ENCODE measurements around the gene SPRING1. TPM values are rescaled to one million over a fixed set of nuclear protein-coding genes. Genes with fewer than 3 reads are reported as not detected.

SPRING1 gene
- polyA plus RNA-seq, 1 donor, result 38.6 TPM

DNA sequence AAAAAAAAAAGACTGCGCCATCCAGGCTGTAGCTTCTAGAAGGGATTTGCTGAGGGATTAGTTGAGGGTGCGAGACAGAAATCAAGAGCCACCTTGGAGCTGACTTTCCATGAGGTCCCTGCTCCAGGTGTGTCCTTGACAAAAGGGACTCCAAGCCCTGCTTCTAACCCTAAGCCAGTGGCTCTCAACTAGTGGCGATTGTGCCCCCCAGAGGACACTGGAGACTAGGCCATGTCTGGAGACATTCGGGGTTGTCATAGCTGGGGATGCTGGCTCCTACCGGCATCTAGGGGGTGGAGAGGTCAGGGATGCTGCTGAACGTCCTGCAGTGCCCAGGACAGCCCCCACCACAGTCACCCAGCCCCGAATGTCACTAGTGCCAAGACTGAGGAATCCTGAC, 40.6 kb downstream of the SPRING1 start:
- no peak overlapping the region for H3K27ac ChIP-seq (ENCODE audit: low read length)
- no CpG with 5 or more reads among the region's 7 CpGs for WGBS (ENCODE audit: insufficient coverage, low lambda C conversion rate)
- peaks cover 25% of the 10 kb centered on the region for H3K4me1 ChIP-seq (ENCODE audit: control insufficient read depth, insufficient read depth, low read length)
- no peak overlapping the region for H3K4me3 ChIP-seq (ENCODE audit: low read length)
- DNase-seq, result no peak
- peaks cover 27% of the 10 kb centered on the region for H3K27me3 ChIP-seq (ENCODE audit: control insufficient read depth, insufficient read depth, low read length)
- H3K36me3 ChIP-seq (ENCODE audit: control insufficient read depth, insufficient read depth, low read length), result no peaks in the 10 kb centered on the region
- no peaks in the 10 kb centered on the region for H3K9me3 ChIP-seq (ENCODE audit: control insufficient read depth, low read depth, low read length)

DNA sequence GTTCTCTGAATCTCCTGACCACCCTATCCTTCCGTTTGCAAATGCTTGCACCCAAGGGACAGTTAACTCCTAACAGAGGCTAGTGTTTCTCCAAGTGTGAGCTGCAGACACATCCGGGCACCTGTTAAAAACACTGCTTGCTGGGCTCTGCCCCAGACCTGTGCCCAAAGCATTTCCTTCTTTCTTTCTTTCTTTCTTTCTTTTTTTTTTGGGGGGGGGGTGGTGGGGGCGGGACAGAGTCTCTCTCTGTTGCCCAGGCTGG, 42.5 kb downstream of the SPRING1 start:
- Histone ChIP-seq H3K4me3 (ENCODE audit: low read length) (no peak overlapping the region), H3K9me3 (ENCODE audit: control insufficient read depth, low read depth, low read length) (no peaks in the 10 kb centered on the region), H3K36me3 (ENCODE audit: control insufficient read depth, insufficient read depth, low read length) (no peaks in the 10 kb centered on the region), H3K4me1 (ENCODE audit: control insufficient read depth, insufficient read depth, low read length) (peaks cover 25% of the 10 kb centered on the region), H3K27me3 (ENCODE audit: control insufficient read depth, insufficient read depth, low read length) (peaks cover 28% of the 10 kb centered on the region), H3K27ac (ENCODE audit: low read length) (no peak overlapping the region)
- no CpG with 5 or more reads among the region's 3 CpGs for WGBS (ENCODE audit: insufficient coverage, low lambda C conversion rate)
- DNase-seq, result no peak

DNA sequence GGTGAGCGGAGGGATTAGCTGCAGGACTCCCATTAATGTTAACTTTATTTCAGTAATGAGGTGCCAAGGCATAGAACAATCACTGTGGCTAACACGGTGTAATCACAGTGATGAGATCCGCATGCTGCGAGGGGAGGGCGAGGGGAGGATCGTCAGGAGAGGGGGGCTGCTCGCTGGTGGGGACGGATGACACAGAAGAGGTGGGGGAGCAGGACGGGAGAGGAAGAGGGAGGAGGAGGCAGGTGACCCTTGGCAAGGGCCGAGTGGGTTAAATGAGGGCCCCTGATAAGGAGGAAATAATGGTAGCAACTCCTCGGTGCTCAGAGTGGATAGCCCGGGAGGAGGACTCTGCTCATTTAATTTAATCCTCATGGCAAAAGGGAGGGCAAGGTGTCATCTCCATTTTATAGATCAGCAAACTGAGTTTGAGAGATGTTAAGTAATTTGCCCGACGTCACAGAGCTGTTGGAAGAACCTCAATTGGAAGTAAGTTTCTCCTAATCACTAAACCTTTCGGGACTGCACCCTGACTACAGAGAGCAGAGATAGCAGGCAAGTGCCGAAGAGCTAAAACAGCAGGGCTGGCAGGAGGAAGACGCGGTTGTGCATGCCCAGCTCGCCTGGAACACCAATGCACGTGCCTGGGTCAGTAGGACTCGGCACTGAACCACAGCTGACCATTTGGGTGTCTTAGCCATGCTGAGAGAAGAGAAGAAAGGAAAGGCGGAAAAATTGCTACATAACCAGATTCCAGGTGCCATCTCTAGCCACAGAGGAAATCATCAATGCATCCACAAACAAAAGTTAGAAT, 43.0 kb downstream of the SPRING1 start:
- Histone ChIP-seq H3K36me3 (ENCODE audit: control insufficient read depth, insufficient read depth, low read length) (no peaks in the 10 kb centered on the region), H3K27ac (ENCODE audit: low read length) (no peak overlapping the region), H3K4me3 (ENCODE audit: low read length) (no peak overlapping the region), H3K4me1 (ENCODE audit: control insufficient read depth, insufficient read depth, low read length) (peaks cover 25% of the 10 kb centered on the region), H3K9me3 (ENCODE audit: control insufficient read depth, low read depth, low read length) (no peaks in the 10 kb centered on the region), H3K27me3 (ENCODE audit: control insufficient read depth, insufficient read depth, low read length) (peaks cover 31% of the 10 kb centered on the region)
- DNase-seq, result no peak
- WGBS (ENCODE audit: insufficient coverage, low lambda C conversion rate), result no CpG with 5 or more reads among the region's 22 CpGs

DNA sequence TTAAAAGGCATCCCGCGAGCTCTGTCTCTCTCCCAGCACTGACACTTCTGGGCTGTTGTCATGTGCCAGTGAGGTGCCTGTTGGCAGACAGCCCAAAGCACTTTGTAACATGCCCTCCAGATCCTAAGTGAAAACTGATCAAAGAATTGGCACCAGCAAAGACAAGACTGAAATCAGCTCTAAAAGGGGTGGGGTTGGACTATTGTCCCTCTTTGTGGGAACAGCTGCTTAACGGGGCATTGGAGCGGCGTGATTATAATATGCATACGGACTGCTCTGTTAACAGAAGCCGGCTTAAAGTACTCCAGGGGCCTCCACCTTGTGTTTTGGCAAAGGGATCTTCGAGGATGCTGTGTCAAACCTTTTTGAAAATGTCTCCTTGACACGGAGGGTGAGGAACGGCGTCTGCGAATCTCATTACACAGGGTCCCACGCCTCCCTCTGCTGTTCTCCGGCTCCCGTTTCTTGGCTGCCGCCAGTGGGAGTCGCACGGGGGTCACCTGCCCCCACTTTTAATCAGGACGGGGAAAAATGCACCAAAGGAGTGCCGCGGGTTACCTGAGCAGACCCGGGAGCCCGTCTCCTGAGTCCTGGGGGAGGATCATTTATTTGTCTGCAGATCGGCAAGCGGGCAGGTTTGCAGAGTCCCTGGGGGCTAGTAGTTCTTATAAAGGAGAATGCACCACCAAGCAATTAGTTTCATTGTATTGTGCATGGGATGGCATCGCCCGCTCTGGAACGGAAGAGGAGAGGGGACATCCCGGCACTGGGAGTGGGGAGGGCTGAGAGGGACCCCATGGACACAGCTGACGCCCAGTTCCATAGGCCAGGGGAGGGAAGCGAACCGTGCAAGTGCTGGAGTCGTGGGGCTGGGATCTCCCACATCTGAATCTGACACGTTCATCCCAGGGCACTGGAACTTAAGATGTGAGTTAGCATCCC, 44.3 kb downstream of the SPRING1 start:
- Histone ChIP-seq H3K4me3 (ENCODE audit: low read length) (no peak overlapping the region), H3K36me3 (ENCODE audit: control insufficient read depth, insufficient read depth, low read length) (no peaks in the 10 kb centered on the region), H3K27me3 (ENCODE audit: control insufficient read depth, insufficient read depth, low read length) (peaks cover 31% of the 10 kb centered on the region), H3K27ac (ENCODE audit: low read length) (no peak overlapping the region), H3K9me3 (ENCODE audit: control insufficient read depth, low read depth, low read length) (no peaks in the 10 kb centered on the region), H3K4me1 (ENCODE audit: control insufficient read depth, insufficient read depth, low read length) (peaks cover 23% of the 10 kb centered on the region)
- no CpG with 5 or more reads among the region's 34 CpGs for WGBS (ENCODE audit: insufficient coverage, low lambda C conversion rate)
- peak; percentile 63 to 82 for DNase-seq

DNA sequence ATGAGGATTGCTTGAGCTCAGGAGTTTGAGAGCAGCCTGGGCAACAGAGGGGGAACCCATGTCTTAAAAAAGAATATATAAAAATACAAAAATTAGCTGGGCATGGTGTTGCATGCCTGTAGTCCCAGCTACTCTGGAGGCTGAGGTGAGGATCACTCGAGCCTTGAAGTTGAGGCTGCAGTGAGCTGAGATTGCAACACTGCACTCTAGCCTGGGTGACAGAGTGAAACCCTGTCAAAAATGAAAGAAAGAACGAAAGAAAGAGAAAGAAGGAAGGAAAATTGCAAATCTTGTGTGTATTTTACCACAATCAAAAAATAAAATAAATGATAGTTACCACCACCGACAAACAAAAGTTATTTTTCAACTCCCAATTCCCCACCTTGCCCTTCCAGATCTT, 45.3 kb downstream of the SPRING1 start:
- 85% methylated on average over 2 of the region's 3 CpGs for WGBS (ENCODE audit: insufficient coverage, low lambda C conversion rate)

DNA sequence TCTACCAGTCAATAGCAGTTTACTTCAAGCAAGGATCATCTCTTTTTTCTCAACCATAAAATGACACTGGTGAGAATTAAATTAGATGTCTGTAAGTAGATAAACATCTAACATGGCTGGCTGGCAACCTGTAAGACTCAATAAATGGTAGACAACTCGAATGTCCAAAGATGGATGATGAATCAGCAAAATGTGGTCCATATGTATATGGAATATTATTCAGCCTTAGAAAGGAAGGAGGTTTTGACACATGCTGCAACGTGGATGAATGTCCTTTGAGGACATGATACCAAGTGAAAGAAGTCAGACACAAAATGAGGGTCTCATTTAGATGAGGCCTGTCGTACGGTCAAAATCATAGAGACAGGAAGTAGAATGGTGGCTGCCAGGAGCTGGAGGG, 46.2 kb downstream of the SPRING1 start:
- Histone ChIP-seq H3K27me3 (ENCODE audit: control insufficient read depth, insufficient read depth, low read length) (peaks cover 24% of the 10 kb centered on the region), H3K9me3 (ENCODE audit: control insufficient read depth, low read depth, low read length) (no peaks in the 10 kb centered on the region), H3K36me3 (ENCODE audit: control insufficient read depth, insufficient read depth, low read length) (no peaks in the 10 kb centered on the region), H3K27ac (ENCODE audit: low read length) (no peak overlapping the region), H3K4me1 (ENCODE audit: control insufficient read depth, insufficient read depth, low read length) (peaks cover 12% of the 10 kb centered on the region), H3K4me3 (ENCODE audit: low read length) (no peak overlapping the region)
- DNase-seq, result no peak
- 75% methylated on average over 1 of the region's 4 CpGs for WGBS (ENCODE audit: insufficient coverage, low lambda C conversion rate)

More for the DNA sequence above, 45.3 kb downstream of the SPRING1 start:
- no peaks in the 10 kb centered on the region for H3K36me3 ChIP-seq (ENCODE audit: control insufficient read depth, insufficient read depth, low read length)
- no peak overlapping the region for H3K27ac ChIP-seq (ENCODE audit: low read length)
- H3K4me3 ChIP-seq (ENCODE audit: low read length), result no peak overlapping the region
- peaks cover 28% of the 10 kb centered on the region for H3K27me3 ChIP-seq (ENCODE audit: control insufficient read depth, insufficient read depth, low read length)
- no peak for DNase-seq
- peaks cover 16% of the 10 kb centered on the region for H3K4me1 ChIP-seq (ENCODE audit: control insufficient read depth, insufficient read depth, low read length)
- H3K9me3 ChIP-seq (ENCODE audit: control insufficient read depth, low read depth, low read length), result no peaks in the 10 kb centered on the region

DNA sequence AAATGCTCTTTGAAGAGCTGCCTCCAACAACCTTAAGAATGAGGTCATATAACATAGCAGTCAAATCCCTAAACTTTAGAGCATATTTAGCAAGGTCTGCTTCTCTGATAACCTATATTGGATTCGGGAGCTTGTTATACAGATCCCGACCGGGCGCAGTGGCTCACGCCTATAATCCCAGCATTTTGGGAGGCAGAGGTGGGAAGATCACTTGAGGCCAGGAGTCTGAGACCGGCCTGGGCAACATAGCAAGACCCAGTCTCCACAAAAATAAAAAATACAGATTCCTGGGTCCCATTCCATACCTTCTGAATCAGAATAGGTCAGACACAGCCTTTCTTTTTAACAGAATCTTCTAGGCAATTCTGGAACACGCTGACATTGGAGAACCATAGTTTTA, 46.7 kb downstream of the SPRING1 start:
- Histone ChIP-seq H3K36me3 (ENCODE audit: control insufficient read depth, insufficient read depth, low read length) (no peaks in the 10 kb centered on the region), H3K4me3 (ENCODE audit: low read length) (no peak overlapping the region), H3K9me3 (ENCODE audit: control insufficient read depth, low read depth, low read length) (no peaks in the 10 kb centered on the region), H3K27ac (ENCODE audit: low read length) (no peak overlapping the region), H3K27me3 (ENCODE audit: control insufficient read depth, insufficient read depth, low read length) (peaks cover 23% of the 10 kb centered on the region), H3K4me1 (ENCODE audit: control insufficient read depth, insufficient read depth, low read length) (peaks cover 12% of the 10 kb centered on the region)
- WGBS (ENCODE audit: insufficient coverage, low lambda C conversion rate), result no CpG with 5 or more reads among the region's 7 CpGs
- no peak for DNase-seq

DNA sequence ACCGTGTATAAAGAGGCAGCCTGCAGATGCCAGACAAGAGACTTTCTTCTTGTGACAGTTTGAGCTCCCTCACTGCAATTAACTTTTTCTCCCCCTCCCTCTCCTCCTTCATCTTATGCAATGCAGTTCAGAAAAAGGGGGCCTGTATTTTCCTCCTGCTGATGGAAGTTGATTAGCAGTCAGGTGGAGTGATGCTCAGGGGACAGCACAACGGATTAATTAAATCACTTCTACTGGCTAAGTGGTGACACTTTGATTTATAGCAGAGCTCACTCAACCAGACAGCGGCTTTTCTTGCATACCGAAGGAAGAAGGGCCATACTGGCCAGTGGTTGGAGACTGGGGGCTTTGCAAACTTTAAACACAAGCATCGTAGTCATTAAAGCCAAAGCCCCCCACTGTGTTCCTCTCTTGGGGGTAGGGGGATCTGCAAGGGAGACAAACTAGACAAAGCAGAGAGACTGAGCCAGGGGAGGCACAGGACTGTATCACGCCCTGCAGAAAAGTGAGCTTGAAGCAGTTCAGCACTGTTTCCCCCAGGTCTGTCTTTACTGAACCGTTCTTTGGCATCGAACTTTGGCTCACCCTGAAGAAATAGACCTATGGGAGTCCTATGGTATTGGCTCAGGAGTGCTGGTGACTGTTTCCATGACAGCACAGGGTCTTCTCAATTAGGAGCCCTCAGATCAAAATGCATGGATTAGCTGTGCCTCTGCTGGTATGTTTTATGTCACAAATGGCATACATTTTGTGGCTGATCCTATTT, 47.7 kb downstream of the SPRING1 start:
- DNase-seq, result no peak
- H3K27me3 ChIP-seq (ENCODE audit: control insufficient read depth, insufficient read depth, low read length), result peaks cover 20% of the 10 kb centered on the region
- H3K36me3 ChIP-seq (ENCODE audit: control insufficient read depth, insufficient read depth, low read length), result no peaks in the 10 kb centered on the region
- peaks cover 12% of the 10 kb centered on the region for H3K4me1 ChIP-seq (ENCODE audit: control insufficient read depth, insufficient read depth, low read length)
- no peaks in the 10 kb centered on the region for H3K9me3 ChIP-seq (ENCODE audit: control insufficient read depth, low read depth, low read length)
- WGBS (ENCODE audit: insufficient coverage, low lambda C conversion rate), result no CpG with 5 or more reads among the region's 8 CpGs
- H3K27ac ChIP-seq (ENCODE audit: low read length), result no peak overlapping the region
- H3K4me3 ChIP-seq (ENCODE audit: low read length), result no peak overlapping the region

DNA sequence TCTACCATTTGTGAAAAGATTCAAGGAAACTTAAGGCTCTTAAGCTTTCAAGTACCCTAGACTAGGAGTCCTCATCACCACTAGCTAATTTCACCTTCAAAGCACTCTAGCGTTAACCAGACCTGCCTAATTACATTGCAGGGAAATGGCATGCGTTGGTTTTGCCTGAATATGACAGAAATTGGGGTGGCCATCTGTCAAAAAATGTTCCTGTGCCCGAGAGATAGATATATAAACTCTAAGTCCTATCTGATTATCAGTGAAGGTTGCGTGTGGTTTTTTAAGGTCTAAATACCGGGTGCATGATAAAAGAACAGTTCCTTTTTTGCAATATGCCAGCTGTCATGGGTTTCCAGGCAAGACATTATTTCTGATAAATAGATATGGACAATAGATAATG, 48.3 kb downstream of the SPRING1 start:
- WGBS (ENCODE audit: insufficient coverage, low lambda C conversion rate), result no CpG with 5 or more reads among the region's 5 CpGs
- DNase-seq, result no peak

More for the DNA sequence above, 48.3 kb downstream of the SPRING1 start:
- H3K4me1 ChIP-seq (ENCODE audit: control insufficient read depth, insufficient read depth, low read length), result peaks cover 12% of the 10 kb centered on the region
- no peaks in the 10 kb centered on the region for H3K36me3 ChIP-seq (ENCODE audit: control insufficient read depth, insufficient read depth, low read length)
- H3K27me3 ChIP-seq (ENCODE audit: control insufficient read depth, insufficient read depth, low read length), result peaks cover 14% of the 10 kb centered on the region
- no peak overlapping the region for H3K4me3 ChIP-seq (ENCODE audit: low read length)
- H3K27ac ChIP-seq (ENCODE audit: low read length), result no peak overlapping the region
- H3K9me3 ChIP-seq (ENCODE audit: control insufficient read depth, low read depth, low read length), result no peaks in the 10 kb centered on the region
